Gastrocnemius medialis (tissue), 4 donors: ENCODE data around the gene GCC1. TPM values are rescaled to one million over a fixed set of nuclear protein-coding genes. Genes with fewer than 3 reads are reported as not detected.
"Not testable (repeated sequence)": the region's sequence is repeated elsewhere in the genome, so short reads cannot be mapped to it uniquely, and the experiment has no call there.

Source experiments
- ATAC-seq, 2 donors: fragments of 150-250 bp; one replicate each; pipeline ENCODE4 v1.9.1; 2016
- DNase-seq, 2 donors: peaks; one replicate each; pipeline ENCODE4 v3.0.0-alpha.2; 2019
- H3K27ac ChIP-seq, 4 donors: fragments of 200-600 bp; sonication (generic); 1 replicate in 1 of 4; 2 replicates in 3 of 4; pipeline ENCODE4 v1.5.1; 2016 to 2018; ENCODE audit warnings: mild to moderate bottlenecking in 2 of 4, moderate library complexity in 1 of 4
- H3K27me3 ChIP-seq, 3 donors: fragments of 200-600 bp; sonication (generic) in 2 of 3; 1 replicate in 1 of 3; 2 replicates in 2 of 3; pipeline versions ENCODE4 v1.5.1 to v1.6.0; 2016 to 2019; ENCODE audit warnings: mild to moderate bottlenecking in 1 of 3, moderate library complexity in 1 of 3
- H3K36me3 ChIP-seq, 2 donors: fragments of 200-600 bp; sonication (generic) in 1 of 2; one replicate each; pipeline ENCODE4 v1.5.1; 2017 to 2018
- H3K4me1 ChIP-seq, 2 donors: fragments of 200-600 bp; sonication (generic) in 1 of 2; one replicate each; pipeline ENCODE4 v1.5.1; 2016 to 2017; ENCODE audit warnings: mild to moderate bottlenecking in 2 of 2
- H3K4me3 ChIP-seq, 4 donors: fragments of 200-600 bp; sonication (generic) in 3 of 4; 1 replicate in 1 of 4; 2 replicates in 3 of 4; pipeline ENCODE4 v1.5.1; 2016 to 2019; ENCODE audit warnings: mild to moderate bottlenecking in 2 of 4
- H3K9me3 ChIP-seq, 3 donors: fragments of 200-600 bp; sonication (generic) in 2 of 3; 1 replicate in 1 of 3; 2 replicates in 2 of 3; pipeline ENCODE4 v1.5.1; 2016 to 2019
- CTCF ChIP-seq, 5 experiments: fragments of 450-650 bp in 3 of 5; fragments of 200-600 bp in 2 of 5; sonication (generic) in 2 of 5; IDR thresholded peaks in 4 of 5; conservative IDR thresholded peaks in 1 of 5; 1 replicate in 4 of 5; 2 replicates in 1 of 5; pipeline ENCODE4 v1.5.1; 2016 to 2019; ENCODE audit warnings: antibody characterized with exemption in 5 of 5, mild to moderate bottlenecking in 3 of 5, moderate library complexity in 3 of 5
- POLR2A ChIP-seq, 2 donors: fragments of 450-650 bp; IDR thresholded peaks; one replicate each; pipeline ENCODE4 v1.6.1; 2017; ENCODE audit warnings: antibody characterized with exemption in 2 of 2, mild to moderate bottlenecking in 2 of 2, moderate library complexity in 2 of 2
- in situ Hi-C, 4 donors: fragments of 200-750 bp; cut with MboI; loops; one replicate each; pipeline versions ENCODE4 v1.15.0 to v1.8.0; 2017; ENCODE audit warnings: low sequenced_read_pairs in 4 of 4
- intact Hi-C: fragments of 100-400 bp; cut with DNase I; formaldehyde crosslinking; loops from one replicate; pipeline ENCODE4 v1.15.1; 2023; ENCODE audit warnings: low total_unique reads
- total RNA-seq, 4 donors: library from RNA; depleted of rRNA; stranded (reverse); fragments of >200 nt; gene quantifications; one replicate each; pipeline versions ENCODE4 v1.1.0 to v1.2.3, GENCODE V29; 2016

GCC1 gene
- total RNA-seq, 4 donors from 2014 or later: 12.3 to 17.9 (median 15.4) TPM

DNA sequence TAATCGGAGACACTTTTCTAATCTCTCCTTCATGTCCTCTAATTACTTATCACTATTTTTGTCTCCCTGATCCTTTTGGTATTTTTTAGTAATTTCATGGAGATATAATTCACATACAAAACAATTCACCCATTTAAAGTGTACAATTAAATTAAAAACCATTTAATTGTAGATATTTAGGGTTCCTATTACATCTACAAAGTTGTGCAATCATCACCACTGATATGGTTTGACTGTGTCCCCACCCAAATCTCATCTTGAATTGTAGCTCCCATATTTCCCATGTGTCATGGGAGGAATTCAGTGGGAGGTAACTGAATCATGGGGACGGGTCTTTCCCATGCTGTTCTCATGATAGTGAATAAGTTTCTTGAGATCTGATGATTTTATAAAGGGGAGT, 29.0 kb downstream of the GCC1 start:
- intact Hi-C loops: no loop called here
- TF ChIP-seq POLR2A (IDR thresholded peaks at IDR 0.05) (no peak), CTCF (IDR thresholded peaks at IDR 0.05 in 4 of 5, conservative IDR thresholded peaks at IDR 0.05 in 1 of 5) (no peak)

GRCh38 chr7:127551941-127552340, 33.5 kb downstream of the GCC1 start:
- no peak for TF ChIP-seq CTCF (IDR thresholded peaks at IDR 0.05 in 4 of 5, conservative IDR thresholded peaks at IDR 0.05 in 1 of 5)
- TF ChIP-seq POLR2A (IDR thresholded peaks at IDR 0.05): no peak
- intact Hi-C loops: no loop called here
- Histone ChIP-seq H3K27me3 (no peaks in the 10 kb centered on the region), H3K4me3 (no peak overlapping the region), H3K4me1 (no peaks in the 10 kb centered on the region), H3K36me3 (no peaks in the 10 kb centered on the region), H3K9me3 (no peaks in the 10 kb centered on the region), H3K27ac (no peak overlapping the region)
- ATAC-seq: no peak
- in situ Hi-C loops: no loop called here
- DNase-seq: no peak

More for the DNA sequence above, 29.0 kb downstream of the GCC1 start:
- in situ Hi-C loops: no loop called here
- Histone ChIP-seq H3K4me1 (no peaks in the 10 kb centered on the region), H3K27ac (no peak overlapping the region), H3K9me3 (no peaks in the 10 kb centered on the region), H3K27me3 (no peaks in the 10 kb centered on the region), H3K4me3 (no peak overlapping the region), H3K36me3 (no peaks in the 10 kb centered on the region)
- DNase-seq: no peak
- no peak for ATAC-seq

DNA sequence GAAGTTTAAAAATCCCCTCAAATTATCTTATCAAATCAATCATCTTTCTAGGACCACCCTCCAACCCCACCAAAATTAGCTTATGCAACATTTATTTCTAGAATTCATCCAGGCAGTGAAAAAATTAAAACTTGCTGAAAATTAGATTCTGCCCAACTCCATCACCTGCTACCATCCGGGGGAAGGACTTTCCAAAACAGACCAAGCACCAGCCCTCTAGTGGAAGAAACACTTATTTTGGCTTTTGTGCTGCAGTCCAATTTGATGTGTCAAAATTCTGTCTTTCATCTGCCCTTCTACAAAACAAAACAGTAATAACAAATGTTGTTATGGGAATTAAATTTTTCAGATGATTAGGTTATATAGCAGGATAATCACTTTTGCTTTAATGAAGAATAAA, 35.1 kb downstream of the GCC1 start:
- Histone ChIP-seq H3K4me1 (no peaks in the 10 kb centered on the region), H3K9me3 (no peaks in the 10 kb centered on the region), H3K4me3 (no peak overlapping the region), H3K36me3 (no peaks in the 10 kb centered on the region), H3K27ac (no peak overlapping the region), H3K27me3 (no peaks in the 10 kb centered on the region)
- no peak for DNase-seq
- ATAC-seq: no peak
- in situ Hi-C loops: no loop called here
- TF ChIP-seq POLR2A (IDR thresholded peaks at IDR 0.05): no peak
- no peak for TF ChIP-seq CTCF (IDR thresholded peaks at IDR 0.05 in 4 of 5, conservative IDR thresholded peaks at IDR 0.05 in 1 of 5)
- intact Hi-C loops: no loop called here

DNA sequence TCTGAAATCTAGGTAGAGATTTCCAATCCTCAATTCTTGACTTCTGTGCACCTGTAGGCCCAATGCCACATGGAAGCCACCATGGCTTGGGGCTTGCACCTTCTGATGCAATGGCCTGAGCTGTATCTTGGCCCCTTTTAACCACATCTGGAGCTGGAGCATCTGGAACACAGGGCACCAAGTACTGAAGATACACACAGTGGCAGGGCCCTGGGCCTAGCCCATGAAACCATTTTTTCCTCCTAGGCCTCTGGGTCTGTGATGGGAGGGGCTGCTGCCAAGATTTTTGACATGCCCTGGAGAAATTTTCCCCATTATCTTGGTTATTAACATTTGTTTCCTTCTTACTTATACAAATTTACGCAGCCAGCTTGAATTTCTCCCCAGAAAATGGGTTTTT, 39.1 kb downstream of the GCC1 start:
- no peaks in the 10 kb centered on the region for H3K9me3 ChIP-seq
- intact Hi-C loops: no loop called here
- no peak overlapping the region for H3K4me3 ChIP-seq
- H3K27me3 ChIP-seq: no peaks in the 10 kb centered on the region
- no peak for TF ChIP-seq POLR2A (IDR thresholded peaks at IDR 0.05)
- DNase-seq (no peak), ATAC-seq (no peak)
- H3K4me1 ChIP-seq: no peaks in the 10 kb centered on the region
- no peak overlapping the region for H3K27ac ChIP-seq
- in situ Hi-C loops: no loop called here
- no peaks in the 10 kb centered on the region for H3K36me3 ChIP-seq

GRCh38 chr7:127541548-127541947, 43.8 kb downstream of the GCC1 start:
- no peak overlapping the region for H3K4me3 ChIP-seq
- no peak overlapping the region for H3K27ac ChIP-seq
- intact Hi-C loops: no loop called here
- H3K27me3 ChIP-seq: peaks cover 0 to 9% (median under 1%) of the 10 kb centered on the region in 3 donors
- TF ChIP-seq POLR2A (IDR thresholded peaks at IDR 0.05) (no peak), CTCF (IDR thresholded peaks at IDR 0.05 in 4 of 5, conservative IDR thresholded peaks at IDR 0.05 in 1 of 5) (no peak)
- no peaks in the 10 kb centered on the region for H3K9me3 ChIP-seq
- DNase-seq (no peak), ATAC-seq (no peak)
- H3K4me1 ChIP-seq: no peaks in the 10 kb centered on the region
- in situ Hi-C loops: no loop called here
- H3K36me3 ChIP-seq: no peaks in the 10 kb centered on the region

DNA sequence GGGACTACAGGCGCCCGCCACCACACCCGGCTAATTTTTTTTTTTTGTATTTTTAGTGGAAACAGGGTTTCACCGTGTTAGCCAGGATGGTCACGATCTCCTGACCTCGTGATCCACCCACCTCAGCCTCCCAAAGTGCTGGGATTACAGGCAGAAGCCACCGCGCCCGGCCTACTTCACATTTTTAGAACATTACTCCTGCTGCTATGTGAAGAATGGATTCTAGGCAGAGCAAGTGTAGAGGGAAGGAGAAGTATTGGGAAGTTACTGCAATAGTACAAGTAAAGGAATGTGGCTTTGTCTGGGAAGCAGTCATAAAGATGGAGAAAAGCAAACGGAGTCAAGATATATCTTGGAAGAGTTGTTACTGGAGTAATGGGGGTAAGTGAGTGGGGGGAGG, 44.9 kb downstream of the GCC1 start:
- DNase-seq, H3K9me3 ChIP-seq, H3K36me3 ChIP-seq, in situ Hi-C loops, ATAC-seq, H3K4me3 ChIP-seq, H3K27ac ChIP-seq, intact Hi-C loops, H3K27me3 ChIP-seq, H3K4me1 ChIP-seq: not testable (repeated sequence)
